GM21737 (cell line): ENCODE results near the gene ABLIM2.

Source experiments
- ATAC-seq: cut with Tn5 transposase; IDR thresholded peaks from one replicate; pipeline ENCODE4 v1.9.1; 2021; ENCODE audit warnings: mild to moderate bottlenecking, moderate library complexity; ENCODE audit not compliant: unreplicated experiment

The ABLIM2 gene

GRCh38 chr4:8176547-8177399 lies 18.2 kb upstream of the ABLIM2 start:
- ATAC-seq, result no peak

DNA sequence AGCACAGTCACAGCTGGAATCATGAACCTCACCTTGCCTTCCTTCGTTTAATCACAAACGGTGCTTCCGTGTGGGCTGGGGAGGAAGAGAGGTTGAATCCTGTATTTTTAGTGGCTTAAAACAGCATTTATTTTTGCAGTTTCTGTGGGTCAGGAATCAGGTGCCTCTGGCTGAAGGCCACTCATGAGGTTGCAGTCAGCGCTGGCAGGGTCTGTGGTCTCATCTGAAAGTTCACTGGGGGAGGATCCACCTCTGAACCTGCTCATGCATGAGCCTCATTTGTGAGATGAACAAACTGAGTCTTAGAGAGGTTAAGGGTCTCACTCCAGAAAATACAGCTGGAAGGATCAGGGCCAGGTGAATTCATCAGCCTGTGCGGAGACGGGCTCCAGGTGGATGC lies 17.1 kb upstream of the ABLIM2 start:
- ATAC-seq, result no peak

- no peak for ATAC-seq
Observed at GRCh38 chr4:8174970-8175369, 16.4 kb upstream of the ABLIM2 start.

- ATAC-seq, result no peak
Observed at GRCh38 chr4:8173492-8174242, 15.1 kb upstream of the ABLIM2 start.

DNA sequence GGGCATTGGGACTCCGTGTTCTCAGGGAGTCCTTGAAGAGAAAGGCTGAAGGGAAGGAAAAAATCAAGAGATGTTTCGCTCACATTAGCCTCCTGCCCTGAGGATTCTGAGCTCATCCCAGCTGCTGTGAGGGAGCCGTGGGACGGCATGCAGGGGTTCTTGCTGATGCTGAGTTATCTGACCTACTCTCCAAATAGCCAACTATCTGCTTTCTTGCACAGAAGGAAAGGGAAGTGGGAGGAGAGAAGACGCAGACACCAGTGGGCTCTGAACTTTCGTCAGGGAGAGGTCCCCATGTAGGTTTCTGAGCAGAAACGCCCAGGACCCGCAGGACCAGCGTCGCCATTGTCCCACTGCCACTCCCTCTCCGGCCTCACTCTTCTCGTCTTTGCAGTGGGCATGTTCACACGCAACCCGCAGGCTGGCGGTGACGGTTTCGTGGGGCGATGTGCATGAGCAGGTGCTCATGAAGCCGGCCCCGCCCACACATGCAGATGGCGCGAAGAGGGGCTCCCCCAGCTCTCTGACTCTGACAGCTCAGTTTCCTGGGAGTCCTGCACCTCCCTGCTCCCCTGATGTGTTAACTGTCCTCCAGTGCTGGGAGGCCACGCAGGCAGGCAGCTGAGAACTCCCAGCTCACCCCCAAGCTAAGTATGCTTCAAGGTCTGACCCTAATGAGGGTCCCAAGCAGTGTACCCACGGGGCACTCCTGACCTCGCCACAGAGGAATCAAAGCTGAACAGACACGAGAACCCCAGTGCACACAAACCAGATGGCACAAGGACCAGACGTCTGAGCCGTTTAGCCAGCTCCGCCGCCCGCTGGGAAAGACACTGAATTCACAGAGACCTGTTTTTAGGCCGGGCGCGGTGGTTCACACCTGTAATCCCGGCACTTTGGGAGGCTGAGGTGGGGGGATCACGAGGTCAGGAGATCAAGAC lies 13.6 kb upstream of the ABLIM2 start:
- peak; percentile 69 for ATAC-seq

DNA sequence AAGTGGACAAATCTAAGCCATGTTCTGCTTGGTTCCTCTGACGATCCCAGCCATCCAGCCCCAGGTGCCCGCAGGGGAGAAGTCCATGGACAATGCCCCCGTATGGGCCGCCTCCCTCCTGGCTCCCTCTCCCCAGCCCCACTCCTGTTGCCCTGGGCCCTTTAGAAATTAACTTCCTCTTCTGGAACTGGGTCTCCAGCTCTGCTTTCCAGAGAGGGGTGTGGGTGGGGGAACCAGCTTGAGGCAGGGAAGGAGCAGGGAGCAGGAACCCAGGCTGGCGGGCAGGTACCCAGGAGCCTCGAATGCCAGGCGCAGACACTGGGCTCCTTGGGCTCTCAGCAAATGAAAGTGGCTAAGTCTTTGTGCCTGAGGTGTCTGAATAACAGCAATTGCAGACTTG lies 12.7 kb upstream of the ABLIM2 start:
- ATAC-seq, result no peak

- no peak for ATAC-seq
Observed at GRCh38 chr4:8170341-8170740, 11.7 kb upstream of the ABLIM2 start.

DNA sequence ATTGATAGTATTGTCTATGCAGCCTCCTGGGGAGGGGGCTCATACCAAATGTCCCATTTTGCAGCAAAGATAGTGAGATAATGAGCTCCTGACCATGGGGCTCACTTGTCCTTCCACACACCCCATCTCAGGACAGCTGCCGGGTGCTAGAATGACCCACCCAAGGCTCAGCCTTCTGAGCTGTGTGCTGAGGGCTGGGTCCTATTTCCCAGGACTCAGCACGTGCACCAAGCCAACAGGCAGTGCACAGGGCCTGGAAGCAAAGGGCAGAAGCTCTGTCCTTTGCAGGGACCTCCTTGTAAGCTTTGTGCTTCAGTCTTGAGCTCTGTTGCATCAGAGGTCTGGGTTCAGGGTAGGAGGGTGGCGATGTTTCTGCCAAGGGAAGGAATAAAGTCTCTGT lies 11.2 kb upstream of the ABLIM2 start:
- ATAC-seq, result no peak

DNA sequence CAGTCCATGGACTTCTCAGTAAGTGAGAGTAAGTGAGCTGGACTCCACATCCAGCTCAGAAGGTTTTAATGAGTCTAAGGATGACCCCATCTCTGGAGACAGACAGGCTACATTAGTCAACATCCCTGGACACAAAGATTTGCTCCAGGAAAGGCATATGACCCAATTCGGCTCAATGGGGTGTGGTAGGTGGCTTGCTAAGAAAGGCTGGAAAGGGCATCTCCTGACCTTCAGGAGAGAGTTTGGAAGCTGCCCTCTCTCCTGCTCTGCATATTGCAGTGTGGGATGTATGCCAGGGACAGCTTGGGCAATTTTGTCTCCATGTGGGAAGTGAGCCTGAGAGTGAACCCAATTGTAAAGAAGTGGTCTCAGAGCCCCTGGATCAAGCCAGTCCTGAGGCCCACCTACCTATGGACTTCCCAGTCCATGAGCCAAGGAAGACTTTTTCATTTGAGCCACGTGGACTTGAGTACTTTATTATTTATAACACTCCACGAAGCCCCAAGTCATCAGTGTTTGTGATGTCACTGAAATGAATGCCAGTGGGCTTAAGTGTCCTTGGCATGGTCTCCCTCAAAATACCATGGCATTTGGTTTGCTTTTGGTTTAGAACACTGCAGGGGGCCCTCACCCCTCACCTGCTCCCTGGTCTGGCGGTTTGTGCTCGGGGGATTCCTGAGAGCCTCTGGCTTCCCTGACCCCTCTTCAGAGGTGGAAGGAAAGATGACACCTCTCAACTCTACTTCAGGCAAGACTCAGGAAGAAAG lies 10.4 kb upstream of the ABLIM2 start:
- no peak for ATAC-seq

- no peak for ATAC-seq
Observed at GRCh38 chr4:8168232-8168631, 9.6 kb upstream of the ABLIM2 start.

GRCh38 chr4:8167815-8168214 lies 9.2 kb upstream of the ABLIM2 start:
- ATAC-seq, result no peak

- ATAC-seq, result no peak
Observed at GRCh38 chr4:8167291-8167690, 8.7 kb upstream of the ABLIM2 start.

DNA sequence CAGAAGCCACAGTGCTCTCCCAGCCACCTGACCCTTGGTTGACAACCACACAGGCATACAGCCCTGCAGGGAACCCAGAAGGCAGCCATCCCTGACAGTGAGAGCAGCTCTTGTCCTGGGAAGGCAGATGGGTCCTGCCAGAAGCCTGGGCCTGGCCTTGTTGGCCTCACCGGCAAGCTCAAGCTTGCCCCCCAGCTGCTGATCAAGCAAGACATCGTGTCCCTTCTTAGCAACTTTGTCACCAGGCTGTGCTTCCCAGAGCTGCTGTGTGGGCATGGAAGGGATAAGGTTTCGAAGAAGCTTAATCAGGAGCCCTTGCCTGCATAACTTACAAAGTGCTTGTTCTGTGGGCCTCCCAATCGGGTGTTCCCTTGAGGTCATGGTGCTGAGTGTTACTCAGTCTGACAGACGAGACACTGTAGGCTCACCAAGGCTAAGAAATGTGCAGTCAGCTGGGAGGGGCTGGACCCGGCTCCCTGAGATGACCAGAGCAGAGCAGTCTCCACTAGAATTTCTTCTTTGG lies 6.8 kb upstream of the ABLIM2 start:
- no peak for ATAC-seq

GRCh38 chr4:8164687-8165086 lies 6.1 kb upstream of the ABLIM2 start:
- no peak for ATAC-seq

GRCh38 chr4:8164194-8164565 lies 5.6 kb upstream of the ABLIM2 start:
- ATAC-seq, result no peak

GRCh38 chr4:8163436-8164193 lies 5.0 kb upstream of the ABLIM2 start:
- ATAC-seq, result no peak

GRCh38 chr4:8163026-8163425 lies 4.4 kb upstream of the ABLIM2 start:
- no peak for ATAC-seq

- ATAC-seq, result no peak
Observed at GRCh38 chr4:8162625-8163024, 4.0 kb upstream of the ABLIM2 start.

GRCh38 chr4:8160572-8160971 lies 2.0 kb upstream of the ABLIM2 start:
- ATAC-seq, result no peak

DNA sequence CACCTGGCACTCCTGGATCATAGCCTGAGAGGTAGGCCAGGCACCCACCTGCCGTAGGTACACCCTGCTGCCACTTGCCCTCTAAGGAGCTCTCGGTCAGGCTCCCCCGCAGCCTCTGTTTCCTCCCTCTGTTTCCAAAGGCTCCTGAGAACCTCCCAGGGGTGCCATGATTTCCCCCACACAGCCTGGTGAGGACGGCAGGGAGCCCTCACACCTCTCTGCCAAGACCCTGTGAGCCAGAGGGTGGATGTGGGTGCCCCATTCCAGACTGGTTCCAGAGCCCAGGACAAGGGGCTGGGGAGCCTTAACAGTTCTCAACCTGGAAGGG lies 1.6 kb upstream of the ABLIM2 start:
- no peak for ATAC-seq
